Stimulated activated CD4-positive, alpha-beta T cell treated with anti-CD3 and anti-CD28 coated beads, Interleukin-1b, Interleukin-23, amount 100 ng/mL, for 24 hours (primary cell): ENCODE results near the gene DDIT4.
"Not testable (repeated sequence)": the region's sequence is repeated elsewhere in the genome, so short reads cannot be mapped to it uniquely, and the experiment has no call there.

Experiments
- DNase-seq, 4 experiments: peaks; one replicate each; pipeline ENCODE4 v3.0.0-alpha.2; 2020; ENCODE audit warnings: low read depth in 4 of 4, low spot score in 1 of 4

The DDIT4 gene

GRCh38 chr10:72248468-72249151 lies 25.1 kb upstream of the DDIT4 start:
- peak in 2 of 4 experiments; percentile 47 to 55 for DNase-seq

GRCh38 chr10:72249176-72249862 lies 24.4 kb upstream of the DDIT4 start:
- not testable (repeated sequence) for DNase-seq

DNA sequence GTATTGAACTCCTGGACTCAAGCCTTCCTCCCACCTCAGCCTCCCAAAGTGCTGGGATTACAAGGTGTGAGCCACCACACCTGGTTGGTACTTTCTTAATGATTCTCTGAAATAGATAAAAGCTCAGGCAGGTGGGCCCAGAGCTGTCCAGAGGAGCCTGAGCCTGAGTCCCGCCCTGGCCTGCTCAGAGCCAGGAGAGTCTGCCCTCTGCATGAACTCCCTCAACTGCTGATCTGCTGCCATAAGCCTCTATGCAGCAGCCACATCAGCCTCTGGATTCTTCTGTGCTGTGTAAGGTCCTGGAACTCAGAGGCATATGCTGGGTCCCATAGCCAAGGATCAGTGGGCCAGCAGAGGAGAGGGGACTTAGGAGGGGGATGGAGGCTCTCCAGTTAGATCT lies 23.1 kb upstream of the DDIT4 start:
- no peak for DNase-seq

GRCh38 chr10:72251635-72252034 lies 22.1 kb upstream of the DDIT4 start:
- DNase-seq, result no peak

- DNase-seq, result no peak
These were observed 20.8 kb upstream of the DDIT4 start for GRCh38 chr10:72252972-72253371.

GRCh38 chr10:72253578-72253977 lies 20.1 kb upstream of the DDIT4 start:
- no peak for DNase-seq

DNA sequence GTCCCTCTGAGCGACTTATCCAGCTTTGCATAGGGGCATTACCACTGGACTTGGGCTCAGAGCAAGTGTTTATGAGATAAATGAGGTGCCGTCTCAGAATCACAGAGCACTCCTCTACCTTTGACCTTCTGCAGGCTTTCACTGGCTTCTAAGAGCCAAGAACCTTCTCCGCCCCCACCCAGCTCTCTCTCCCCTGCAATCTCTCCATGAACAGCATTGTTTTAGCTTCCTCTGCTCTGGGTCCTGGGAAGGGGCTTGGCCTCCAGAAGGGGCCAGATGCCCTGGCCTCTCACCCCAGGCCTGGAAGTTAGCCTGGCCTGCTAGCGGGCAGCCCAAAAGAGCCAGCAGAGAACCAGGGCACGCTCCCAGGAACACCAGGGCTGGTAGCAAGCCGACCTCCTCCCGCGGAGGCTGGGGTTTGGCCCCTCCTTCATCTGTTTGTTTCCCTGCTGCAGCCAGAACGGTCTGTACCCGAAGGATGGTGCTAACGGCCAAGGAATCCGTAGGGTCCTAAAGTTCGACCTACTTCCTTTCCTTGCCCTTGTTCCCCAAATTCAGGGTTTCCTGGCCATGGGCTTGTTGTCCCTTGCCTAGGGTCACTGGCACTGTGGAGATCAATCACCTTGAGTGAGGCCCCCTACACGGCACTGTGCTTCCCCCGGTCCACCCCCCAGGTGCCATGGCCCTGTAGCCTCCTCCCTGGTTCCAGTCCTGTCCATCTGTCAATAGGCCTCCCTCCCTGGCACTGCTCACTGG lies 18.7 kb upstream of the DDIT4 start:
- DNase-seq, result no peak

DNA sequence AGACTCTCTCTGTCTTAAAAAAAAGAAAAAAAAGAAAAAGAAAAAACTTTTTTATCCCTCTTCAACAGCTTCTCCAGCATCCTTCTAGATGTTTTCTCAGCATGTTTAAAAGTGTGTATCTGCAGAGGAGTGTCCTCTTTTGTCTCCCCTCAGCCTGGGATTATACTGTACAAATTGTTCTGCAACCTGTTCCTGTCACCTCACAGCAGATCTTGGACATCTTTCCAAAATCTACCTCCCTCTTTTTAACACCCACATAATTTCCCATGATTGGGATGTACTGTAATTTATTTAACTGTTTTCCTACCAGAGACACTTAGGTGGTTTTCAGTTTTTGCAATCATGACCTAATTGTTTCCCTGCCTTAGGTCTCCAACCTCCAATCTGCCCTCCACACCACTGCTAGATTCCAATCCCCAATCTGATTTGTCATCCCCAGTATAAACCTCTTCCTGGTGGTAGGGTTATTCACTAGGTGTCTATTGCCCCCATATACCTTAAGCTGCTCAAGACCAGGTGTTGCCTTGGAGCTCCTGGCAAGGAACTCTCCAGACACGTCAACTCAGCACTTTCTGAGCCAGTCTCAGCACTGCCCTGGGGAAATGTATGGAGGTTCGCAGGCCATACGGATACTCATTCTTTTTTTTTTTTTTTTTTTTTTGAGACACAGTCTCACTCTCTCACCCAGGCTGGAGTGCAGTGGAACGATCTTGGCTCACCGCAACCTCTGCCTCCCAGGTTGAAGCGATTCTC lies 17.6 kb upstream of the DDIT4 start:
- no peak for DNase-seq

GRCh38 chr10:72257051-72257892 lies 16.5 kb upstream of the DDIT4 start:
- DNase-seq, result no peak

GRCh38 chr10:72258617-72259016 lies 15.1 kb upstream of the DDIT4 start:
- no peak for DNase-seq

DNA sequence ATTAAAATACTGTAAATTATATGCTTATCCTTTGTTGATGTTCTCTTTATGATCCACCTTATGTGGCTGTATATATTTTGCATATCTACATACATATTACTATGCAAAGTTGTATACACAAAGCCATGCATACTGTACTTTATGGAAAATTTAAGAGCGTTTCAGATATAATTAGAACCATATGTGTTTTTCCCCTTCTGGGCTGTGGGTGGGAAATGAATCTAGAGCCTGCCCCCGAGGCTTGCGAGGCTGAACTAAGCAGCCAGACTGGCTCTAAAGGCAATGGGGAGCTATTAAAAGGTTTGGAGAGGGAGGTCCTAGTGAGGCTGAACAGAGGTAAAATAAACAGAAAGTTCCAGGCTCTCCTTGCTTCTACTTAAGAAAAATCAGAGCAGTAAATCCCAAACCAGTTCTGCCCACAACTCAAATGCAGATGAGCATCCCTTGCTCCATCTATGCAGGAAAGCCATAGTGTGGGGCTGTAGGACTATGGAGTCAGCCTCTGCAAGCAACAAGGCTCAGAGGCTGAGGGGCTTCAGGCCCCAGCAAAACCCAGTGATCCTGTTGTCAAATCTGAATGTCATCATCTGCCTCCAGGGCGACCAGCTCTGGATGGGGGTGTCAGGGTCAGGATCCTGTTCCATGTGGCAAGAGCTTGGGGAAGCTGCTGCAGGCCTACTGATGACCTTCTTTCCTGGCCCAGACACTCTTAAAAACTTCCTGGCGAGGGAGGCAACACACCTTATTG lies 14.1 kb upstream of the DDIT4 start:
- DNase-seq, result no peak

DNA sequence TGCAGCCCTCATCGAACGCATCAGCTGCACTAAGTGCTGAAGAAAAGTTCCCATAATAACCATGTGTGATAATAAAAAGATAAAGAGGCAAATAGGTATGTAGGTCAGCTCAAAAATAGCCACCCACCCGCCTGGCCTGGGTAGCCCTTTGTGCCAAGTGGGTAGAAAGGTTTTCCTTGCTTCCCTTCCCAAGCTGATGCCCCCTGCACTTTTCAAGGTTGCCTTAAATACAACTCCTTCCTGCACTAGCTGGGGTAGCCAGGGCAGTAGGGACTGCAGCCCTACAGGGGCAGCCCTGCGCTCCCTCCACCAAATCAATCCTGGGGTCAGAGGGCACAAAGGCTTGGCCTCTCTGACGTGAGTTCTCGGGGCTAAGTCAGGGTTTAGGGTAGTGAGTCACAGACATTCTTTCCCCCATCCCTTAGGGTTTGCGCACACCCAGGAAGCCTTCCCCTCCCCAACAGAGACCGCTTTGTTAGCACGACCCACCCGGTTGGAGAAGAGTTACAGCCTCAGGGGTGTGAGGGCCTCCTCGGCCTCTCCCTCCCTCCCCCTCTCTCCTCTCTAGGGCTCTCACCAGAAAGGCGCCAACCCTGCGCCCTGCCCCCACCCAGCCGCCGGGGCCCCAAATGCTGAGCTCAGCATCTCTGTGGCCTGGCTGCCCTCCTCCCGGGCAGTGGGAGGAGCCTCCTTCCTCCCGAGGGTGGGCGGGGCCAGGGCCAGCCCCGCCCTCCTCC lies 13.3 kb upstream of the DDIT4 start:
- DNase-seq, result peak in 3 of 4 experiments; percentile 71 to 91 (median 72)

GRCh38 chr10:72260976-72261783 lies 12.5 kb upstream of the DDIT4 start:
- peak in 2 of 4 experiments; percentile 30 to 46 for DNase-seq

DNA sequence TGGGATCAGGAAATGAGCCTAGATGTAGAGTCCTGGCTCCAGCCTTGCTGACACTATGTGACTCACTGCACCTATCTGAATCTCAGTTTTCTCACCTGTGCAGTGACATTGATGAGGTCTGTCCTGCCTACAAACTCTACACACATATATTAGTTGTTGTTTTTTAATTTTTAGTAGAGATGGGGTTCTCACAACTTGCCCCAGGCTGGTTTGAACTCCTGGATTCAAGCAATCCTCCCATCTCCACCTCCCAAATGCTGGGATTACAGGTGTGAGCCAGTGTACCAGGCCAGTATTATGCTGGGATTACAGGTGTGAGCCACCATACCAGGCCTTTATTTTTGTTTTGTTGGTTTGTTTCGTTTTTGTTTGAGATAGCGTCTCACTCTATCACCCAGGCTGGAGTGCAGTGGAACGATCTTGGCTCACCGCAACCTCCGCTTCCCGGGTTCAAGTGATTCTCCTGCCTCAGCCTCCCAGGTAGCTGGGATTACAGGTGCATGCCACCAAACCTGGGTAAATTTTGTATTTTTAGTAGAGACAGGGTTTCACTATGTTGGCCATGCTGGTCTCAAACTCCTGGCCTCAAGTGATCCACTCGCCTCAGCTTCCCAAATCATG lies 11.8 kb upstream of the DDIT4 start:
- DNase-seq, result no peak

DNA sequence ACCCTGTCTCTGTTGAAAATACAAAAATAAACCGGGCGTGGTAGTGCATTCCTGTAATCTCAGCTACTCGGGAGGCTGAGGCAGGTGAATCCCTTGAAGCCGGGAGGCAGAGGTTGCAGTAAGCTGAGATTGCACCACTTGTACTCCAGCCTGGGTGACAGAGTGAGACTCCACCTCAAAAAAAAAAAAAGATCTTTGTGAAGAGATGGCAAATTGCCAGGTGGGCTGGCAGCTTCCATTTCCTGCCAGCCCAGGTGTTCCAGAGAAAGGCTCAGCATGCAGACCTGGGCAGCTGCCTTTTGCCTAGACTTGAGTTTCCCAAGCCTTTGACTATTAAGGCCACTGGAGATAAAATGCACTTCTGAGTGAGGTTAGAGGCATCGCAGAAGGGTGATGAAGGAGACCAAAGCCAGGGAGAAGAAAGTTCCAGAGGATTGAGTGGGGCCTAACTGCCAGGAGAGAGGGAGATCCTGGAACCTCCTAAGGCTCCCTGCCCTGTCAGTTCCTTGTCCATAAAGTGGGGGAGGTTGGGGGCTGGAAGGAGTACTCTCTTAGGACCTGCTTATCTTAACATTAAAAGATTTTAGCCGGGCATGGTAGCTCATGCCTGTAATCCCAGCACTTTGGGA lies 10.0 kb upstream of the DDIT4 start:
- DNase-seq, result no peak

DNA sequence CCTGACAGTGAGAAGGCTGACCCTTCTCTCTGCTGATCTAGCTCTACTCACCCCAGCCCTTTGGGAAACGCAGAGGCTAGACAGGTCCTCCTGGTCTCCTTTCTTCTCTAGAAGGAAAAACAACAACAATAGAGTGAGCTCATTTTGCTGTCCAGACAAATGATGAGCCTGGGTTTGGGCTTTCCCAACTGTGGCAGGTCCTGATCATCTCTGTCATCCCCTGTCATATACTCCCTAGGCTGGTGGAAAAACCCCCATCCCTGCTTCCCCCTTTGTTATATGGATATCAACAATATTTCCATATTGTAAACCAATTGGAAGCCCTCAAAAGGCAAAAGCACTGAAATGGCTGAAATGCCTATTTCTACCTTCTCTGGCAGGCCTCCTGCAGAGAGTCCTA lies 9.2 kb upstream of the DDIT4 start:
- DNase-seq, result no peak

DNA sequence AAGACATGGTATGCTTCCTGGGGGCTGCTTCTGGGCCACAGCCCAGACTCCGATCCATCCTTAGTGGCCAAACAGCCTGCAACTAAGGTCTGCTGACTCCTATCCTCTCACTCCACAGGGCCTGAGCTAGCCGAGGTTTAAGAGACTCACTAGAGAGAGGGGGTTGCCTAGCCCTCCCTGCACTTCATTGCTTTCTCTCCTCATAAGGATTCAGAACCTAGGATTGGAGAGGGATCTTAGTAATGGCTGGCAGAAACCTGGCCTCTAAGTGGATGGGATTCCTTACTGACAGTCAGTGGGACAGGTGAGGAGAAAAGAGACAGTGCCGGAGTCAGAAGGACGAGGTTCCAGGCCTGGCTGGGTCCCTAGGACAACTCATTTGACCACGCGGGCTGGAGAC lies 8.2 kb upstream of the DDIT4 start:
- no peak for DNase-seq
